Jurkat, Clone E6-1 (cell line): ENCODE measurements around the gene SRA1.
A peak's percentile ranks its signal among the peaks of the same experiment; 100 is the strongest.

Experiments
- DNase-seq: peaks from one replicate; pipeline ENCODE4 v3.0.0-alpha.2; 2011; ENCODE audit warnings: low read depth, low spot score
- H3K4me3 ChIP-seq: 2 replicates; pipeline ENCODE4 v1.5.1; 2011; ENCODE audit warnings: mild to moderate bottlenecking, low read length, control low read depth, moderate library complexity

SRA1 gene

GRCh38 chr5:140555747-140556312 is 1.4 kb downstream of the SRA1 start:
- H3K4me3 ChIP-seq, result peak overlapping the region; percentile 79
- DNase-seq, result no peak

GRCh38 chr5:140554454-140554853 is 2.8 kb downstream of the SRA1 start:
- no peak overlapping the region for H3K4me3 ChIP-seq
- DNase-seq, result peak; percentile 38

- no peak overlapping the region for H3K4me3 ChIP-seq
- DNase-seq, result no peak
Observed at GRCh38 chr5:140553657-140554056, 3.6 kb downstream of the SRA1 start.

- no peak overlapping the region for H3K4me3 ChIP-seq
- no peak for DNase-seq
Observed at GRCh38 chr5:140551872-140552271, 5.4 kb downstream of the SRA1 start.

GRCh38 chr5:140550147-140551079 is 6.9 kb downstream of the SRA1 start:
- DNase-seq, result no peak
- no peak overlapping the region for H3K4me3 ChIP-seq

GRCh38 chr5:140549237-140550144 is 7.8 kb downstream of the SRA1 start:
- no peak overlapping the region for H3K4me3 ChIP-seq
- peak; percentile 66 for DNase-seq

- DNase-seq, result no peak
- peak overlapping the region; percentile 63 for H3K4me3 ChIP-seq
Observed at GRCh38 chr5:140548791-140549190, 8.5 kb downstream of the SRA1 start.

GRCh38 chr5:140548300-140548688 is 9.0 kb downstream of the SRA1 start:
- no peak for DNase-seq
- H3K4me3 ChIP-seq, result peak overlapping the region; percentile 63

GRCh38 chr5:140547508-140548299 is 9.6 kb downstream of the SRA1 start, which contains the start of gene EIF4EBP3:
EIF4EBP3 (plus strand) TSS chr5:140547662; CDS start chr5:140547738, 76 bp downstream.
- peak; percentile 81 for DNase-seq
- H3K4me3 ChIP-seq, result peak within 1 kb of the TSS; percentile 63

- DNase-seq, result no peak
- H3K4me3 ChIP-seq, result peak overlapping the region; percentile 63
Observed at GRCh38 chr5:140546851-140547507, 10.3 kb downstream of the SRA1 start.

- DNase-seq, result no peak
- no peak overlapping the region for H3K4me3 ChIP-seq
Observed at GRCh38 chr5:140545606-140546005, 11.7 kb downstream of the SRA1 start.

GRCh38 chr5:140544986-140545385 is 12.3 kb downstream of the SRA1 start:
- no peak overlapping the region for H3K4me3 ChIP-seq
- DNase-seq, result no peak

- no peak for DNase-seq
- H3K4me3 ChIP-seq, result no peak overlapping the region
Observed at GRCh38 chr5:140542972-140543371, 14.3 kb downstream of the SRA1 start.

- no peak overlapping the region for H3K4me3 ChIP-seq
Observed at GRCh38 chr5:140540227-140540626, 17.0 kb downstream of the SRA1 start.

GRCh38 chr5:140524003-140524402 is 33.3 kb downstream of the SRA1 start:
- no peak overlapping the region for H3K4me3 ChIP-seq

More at GRCh38 chr5:140540227-140540626, 17.0 kb downstream of the SRA1 start:
- DNase-seq, result no peak

GRCh38 chr5:140513124-140513523 is 44.1 kb downstream of the SRA1 start:
- no peak for DNase-seq
- H3K4me3 ChIP-seq, result no peak overlapping the region

More at GRCh38 chr5:140524003-140524402, 33.3 kb downstream of the SRA1 start:
- DNase-seq, result no peak

GRCh38 chr5:140509898-140510297 is 47.4 kb downstream of the SRA1 start:
- no peak for DNase-seq
- no peak overlapping the region for H3K4me3 ChIP-seq

GRCh38 chr5:140502834-140503233 is 54.4 kb downstream of the SRA1 start:
- no peak for DNase-seq
- no peak overlapping the region for H3K4me3 ChIP-seq
